Neural progenitor cell (in vitro differentiated cells): Measurements from ENCODE around the gene STAMBP.

Experiments used
- CTCF ChIP-seq: fragments of 200-600 bp; sonication (generic); IDR thresholded peaks from 2 replicates; pipeline ENCODE4 v1.5.1; 2017; ENCODE audit warnings: antibody characterized with exemption, mild to moderate bottlenecking
- EZH2 ChIP-seq: fragments of 200-600 bp; sonication (generic); IDR thresholded peaks from 2 replicates; pipeline ENCODE4 v1.6.1; 2017; ENCODE audit warnings: antibody characterized with exemption, mild to moderate bottlenecking, moderate library complexity
- EZH2phosphoT487 ChIP-seq: fragments of 200-600 bp; sonication (generic); IDR thresholded peaks from 2 replicates; pipeline ENCODE4 v1.6.1; 2017; ENCODE audit warnings: antibody characterized with exemption

GRCh38 chr2:73842739-73843019, 13.9 kb downstream of the STAMBP start:
- no peak for TF ChIP-seq CTCF
- no peak for TF ChIP-seq EZH2
- no peak for TF ChIP-seq EZH2phosphoT487
